ENCODE data around the gene KCNQ5.

KCNQ5 gene

GRCh38 chr6:73177221-73177944, 555.5 kb downstream of the KCNQ5 start:
- POLR2A ChIA-PET = no interaction called here
- Histone ChIP-seq H3K27ac (ENCODE audit: extremely low read depth, low read depth, low read length) (no peak overlapping the region), H3K4me1 (ENCODE audit: control insufficient read depth, insufficient read depth, low read length) (peaks cover 3% of the 10 kb centered on the region; the same call in 1 of the 2 replicates), H3K9me3 (ENCODE audit: control insufficient read depth, insufficient read depth, low read depth, low read length) (no peaks in the 10 kb centered on the region), H3K4me3 (ENCODE audit: low read depth, low read length) (no peak overlapping the region), H3K36me3 (ENCODE audit: control insufficient read depth in 2 of 2, insufficient read depth in 1 of 2, low read length in 2 of 2) (no peaks in the 10 kb centered on the region)
- CTCF ChIA-PET = interaction anchor here (1.1 to 1.5 kb wide), 5 partner anchors 8 to 767 kb away, joined by 3 to 5 read pairs (median 4); no protein-coding TSS in a partner anchor
- TF ChIP-seq, protein P1, sequence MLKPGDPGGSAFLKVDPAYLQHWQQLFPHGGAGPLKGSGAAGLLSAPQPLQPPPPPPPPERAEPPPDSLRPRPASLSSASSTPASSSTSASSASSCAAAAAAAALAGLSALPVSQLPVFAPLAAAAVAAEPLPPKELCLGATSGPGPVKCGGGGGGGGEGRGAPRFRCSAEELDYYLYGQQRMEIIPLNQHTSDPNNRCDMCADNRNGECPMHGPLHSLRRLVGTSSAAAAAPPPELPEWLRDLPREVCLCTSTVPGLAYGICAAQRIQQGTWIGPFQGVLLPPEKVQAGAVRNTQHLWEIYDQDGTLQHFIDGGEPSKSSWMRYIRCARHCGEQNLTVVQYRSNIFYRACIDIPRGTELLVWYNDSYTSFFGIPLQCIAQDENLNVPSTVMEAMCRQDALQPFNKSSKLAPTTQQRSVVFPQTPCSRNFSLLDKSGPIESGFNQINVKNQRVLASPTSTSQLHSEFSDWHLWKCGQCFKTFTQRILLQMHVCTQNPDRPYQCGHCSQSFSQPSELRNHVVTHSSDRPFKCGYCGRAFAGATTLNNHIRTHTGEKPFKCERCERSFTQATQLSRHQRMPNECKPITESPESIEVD (tag by site-specific recombination; IDR thresholded peaks at IDR 0.05) = peak; percentile 30; the same call in 1 of the 2 replicates
- no peak for TF ChIP-seq ZNF677 (tag by site-specific recombination; IDR thresholded peaks at IDR 0.05)

- no peak overlapping the region for H3K4me3 ChIP-seq (ENCODE audit: low read depth, low read length)
- ChIA-PET POLR2A (no interaction called here), CTCF (interaction anchor here (0.5 to 1.6 kb wide), 14 partner anchors 53 to 1700 kb away, joined by 3 to 9 read pairs (median 3); no protein-coding TSS in a partner anchor)
- H3K4me1 ChIP-seq (ENCODE audit: control insufficient read depth, insufficient read depth, low read length) = peaks cover 3% of the 10 kb centered on the region; the same call in 1 of the 2 replicates
- no peak overlapping the region for H3K27ac ChIP-seq (ENCODE audit: extremely low read depth, low read depth, low read length)
- H3K9me3 ChIP-seq (ENCODE audit: control insufficient read depth, insufficient read depth, low read depth, low read length) = no peaks in the 10 kb centered on the region
- TF ChIP-seq SCRT2 (tag by site-specific recombination; IDR thresholded peaks at IDR 0.05) (no peak), ZNF416 (tag by site-specific recombination; IDR thresholded peaks at IDR 0.05) (no peak), ZNF555 (tag by site-specific recombination; conservative IDR thresholded peaks at IDR 0.05) (no peak), ZNF548 (tag by site-specific recombination; IDR thresholded peaks at IDR 0.05) (no peak), ZNF175 (tag by site-specific recombination; IDR thresholded peaks at IDR 0.05) (no peak), ZFP3 (tag by site-specific recombination; IDR thresholded peaks at IDR 0.05; ENCODE audit: low read depth) (no peak), IKZF3 (tag by site-specific recombination; IDR thresholded peaks at IDR 0.05) (no peak), ZNF223 (tag by site-specific recombination; IDR thresholded peaks at IDR 0.05) (no peak), ZNF596 (tag by site-specific recombination; IDR thresholded peaks at IDR 0.05) (no peak), ZNF777 (tag by site-specific recombination; IDR thresholded peaks at IDR 0.05; ENCODE audit: borderline replicate concordance) (no peak)
- TF ChIP-seq, protein P2, sequence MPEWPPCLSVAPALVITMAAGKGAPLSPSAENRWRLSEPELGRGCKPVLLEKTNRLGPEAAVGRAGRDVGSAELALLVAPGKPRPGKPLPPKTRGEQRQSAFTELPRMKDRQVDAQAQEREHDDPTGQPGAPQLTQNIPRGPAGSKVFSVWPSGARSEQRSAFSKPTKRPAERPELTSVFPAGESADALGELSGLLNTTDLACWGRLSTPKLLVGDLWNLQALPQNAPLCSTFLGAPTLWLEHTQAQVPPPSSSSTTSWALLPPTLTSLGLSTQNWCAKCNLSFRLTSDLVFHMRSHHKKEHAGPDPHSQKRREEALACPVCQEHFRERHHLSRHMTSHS (tag by site-specific recombination; IDR thresholded peaks at IDR 0.05) = no peak
- no peaks in the 10 kb centered on the region for H3K36me3 ChIP-seq (ENCODE audit: control insufficient read depth in 2 of 2, insufficient read depth in 1 of 2, low read length in 2 of 2)
Measured at GRCh38 chr6:73180076-73180738, 558.3 kb downstream of the KCNQ5 start.

DNA sequence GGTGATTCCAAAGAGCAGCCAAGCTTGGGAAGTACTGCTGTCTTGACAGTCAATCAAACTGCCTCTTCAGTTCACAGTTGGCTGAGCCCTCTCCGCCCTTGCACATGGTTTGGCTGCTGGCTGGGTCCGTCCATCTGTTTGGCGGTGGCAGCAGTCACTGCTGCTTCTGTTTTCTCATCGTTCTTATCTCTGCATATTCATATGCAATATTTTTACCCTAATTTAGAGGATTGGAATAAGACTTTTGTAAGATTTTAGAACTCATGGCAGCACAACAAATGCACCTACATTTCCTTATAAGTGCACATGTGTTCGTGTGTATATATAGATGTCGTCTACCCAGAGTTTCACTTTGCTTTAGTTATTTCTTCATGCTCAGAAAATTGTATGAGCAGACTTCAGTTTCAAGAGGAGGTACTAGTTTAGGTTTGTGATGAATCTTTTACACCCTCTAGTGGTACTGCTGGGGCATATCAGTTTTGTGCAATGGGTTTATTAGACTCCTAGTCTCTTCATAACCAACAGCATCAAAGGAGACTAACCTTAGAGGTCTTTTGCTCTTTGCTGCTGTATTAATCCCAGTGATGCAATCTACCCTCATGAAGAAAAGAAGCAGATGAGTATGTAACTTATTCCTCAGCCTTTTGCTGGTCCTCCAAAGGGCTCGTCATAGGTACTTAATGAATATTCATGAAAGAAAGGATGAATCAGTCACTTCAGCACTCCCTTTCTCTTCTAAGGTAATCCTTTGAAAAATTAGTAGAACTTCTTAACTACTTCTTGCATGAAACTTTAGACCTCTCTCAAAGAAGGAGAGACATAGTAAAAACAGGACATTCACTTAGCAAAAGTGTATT, 559.1 kb downstream of the KCNQ5 start:
- no peak overlapping the region for H3K4me3 ChIP-seq (ENCODE audit: low read depth, low read length)
- CTCF ChIA-PET = interaction anchor here (0.6 to 2.5 kb wide), 17 partner anchors 27 to 1095 kb away, joined by 3 to 11 read pairs (median 3); no protein-coding TSS in a partner anchor
- TF ChIP-seq, protein P3, sequence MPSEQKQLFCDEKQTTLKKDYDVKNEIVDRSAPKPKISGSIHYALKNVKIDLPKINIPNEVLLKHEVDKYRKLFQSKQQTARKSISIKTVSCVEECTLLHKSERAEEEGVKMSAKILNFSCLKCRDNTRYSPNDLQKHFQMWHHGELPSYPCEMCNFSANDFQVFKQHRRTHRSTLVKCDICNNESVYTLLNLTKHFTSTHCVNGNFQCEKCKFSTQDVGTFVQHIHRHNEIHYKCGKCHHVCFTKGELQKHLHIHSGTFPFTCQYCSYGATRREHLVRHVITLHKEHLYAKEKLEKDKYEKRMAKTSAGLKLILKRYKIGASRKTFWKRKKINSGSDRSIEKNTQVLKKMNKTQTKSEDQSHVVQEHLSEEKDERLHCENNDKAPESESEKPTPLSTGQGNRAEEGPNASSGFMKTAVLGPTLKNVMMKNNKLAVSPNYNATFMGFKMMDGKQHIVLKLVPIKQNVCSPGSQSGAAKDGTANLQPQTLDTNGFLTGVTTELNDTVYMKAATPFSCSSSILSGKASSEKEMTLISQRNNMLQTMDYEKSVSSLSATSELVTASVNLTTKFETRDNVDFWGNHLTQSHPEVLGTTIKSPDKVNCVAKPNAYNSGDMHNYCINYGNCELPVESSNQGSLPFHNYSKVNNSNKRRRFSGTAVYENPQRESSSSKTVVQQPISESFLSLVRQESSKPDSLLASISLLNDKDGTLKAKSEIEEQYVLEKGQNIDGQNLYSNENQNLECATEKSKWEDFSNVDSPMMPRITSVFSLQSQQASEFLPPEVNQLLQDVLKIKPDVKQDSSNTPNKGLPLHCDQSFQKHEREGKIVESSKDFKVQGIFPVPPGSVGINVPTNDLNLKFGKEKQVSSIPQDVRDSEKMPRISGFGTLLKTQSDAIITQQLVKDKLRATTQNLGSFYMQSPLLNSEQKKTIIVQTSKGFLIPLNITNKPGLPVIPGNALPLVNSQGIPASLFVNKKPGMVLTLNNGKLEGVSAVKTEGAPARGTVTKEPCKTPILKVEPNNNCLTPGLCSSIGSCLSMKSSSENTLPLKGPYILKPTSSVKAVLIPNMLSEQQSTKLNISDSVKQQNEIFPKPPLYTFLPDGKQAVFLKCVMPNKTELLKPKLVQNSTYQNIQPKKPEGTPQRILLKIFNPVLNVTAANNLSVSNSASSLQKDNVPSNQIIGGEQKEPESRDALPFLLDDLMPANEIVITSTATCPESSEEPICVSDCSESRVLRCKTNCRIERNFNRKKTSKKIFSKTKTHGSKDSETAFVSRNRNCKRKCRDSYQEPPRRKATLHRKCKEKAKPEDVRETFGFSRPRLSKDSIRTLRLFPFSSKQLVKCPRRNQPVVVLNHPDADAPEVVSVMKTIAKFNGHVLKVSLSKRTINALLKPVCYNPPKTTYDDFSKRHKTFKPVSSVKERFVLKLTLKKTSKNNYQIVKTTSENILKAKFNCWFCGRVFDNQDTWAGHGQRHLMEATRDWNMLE (tag by site-specific recombination; conservative IDR thresholded peaks at IDR 0.05; ENCODE audit: low read depth) = no peak
- no peak for TF ChIP-seq BCL11B (tag by site-specific recombination; IDR thresholded peaks at IDR 0.05; ENCODE audit: low read depth)
- no peak for TF ChIP-seq SETDB1 (IDR thresholded peaks at IDR 0.05; ENCODE audit: insufficient read length, low read length)
- TF ChIP-seq ZIC2 (tag by site-specific recombination; IDR thresholded peaks at IDR 0.05) = no peak
- TF ChIP-seq CTCF (tag by site-specific recombination; IDR thresholded peaks at IDR 0.05) = peak; percentile 57
- peak; percentile 93 for TF ChIP-seq ZNF654 (tag by site-specific recombination; IDR thresholded peaks at IDR 0.05; ENCODE audit: low read depth)

More for the DNA sequence above, 559.1 kb downstream of the KCNQ5 start:
- no peak overlapping the region for H3K27ac ChIP-seq (ENCODE audit: extremely low read depth, low read depth, low read length)
- POLR2A ChIA-PET = no interaction called here
- H3K36me3 ChIP-seq (ENCODE audit: control insufficient read depth in 2 of 2, insufficient read depth in 1 of 2, low read length in 2 of 2) = no peaks in the 10 kb centered on the region
- H3K4me1 ChIP-seq (ENCODE audit: control insufficient read depth, insufficient read depth, low read length) = peaks cover 3% of the 10 kb centered on the region; the same call in 1 of the 2 replicates
- H3K9me3 ChIP-seq (ENCODE audit: control insufficient read depth, insufficient read depth, low read depth, low read length) = no peaks in the 10 kb centered on the region

Measured in HEK293 (cell line).